GM12878 (cell line): ENCODE data around the gene TRABD2B. TPM values are rescaled to one million over a fixed set of nuclear protein-coding genes. Genes with fewer than 3 reads are reported as not detected.

Experiments used
- ATAC-seq: fragments of 200-7000 bp; cut with Tn5 transposase; 3 replicates; pipeline ENCODE4 v1.9.1; 2020; ENCODE audit warnings: mild to moderate bottlenecking, moderate library complexity
- BruUV-seq: library from RNA; stranded (reverse); fragments of 400-500 nt; replicated peaks from 2 replicates; lab custom pipeline; 2021; lab: Mats Ljungman, UMichigan
- CTCF ChIA-PET: fragments of 300-600 bp; sonication (Branson Sonifier 250); formaldehyde crosslinking; extraction: SDS; loops from one replicate; lab custom pipeline; 2021; ENCODE audit warnings: inconsistent platforms; lab: Yijun Ruan, JAX
- POLR2A ChIA-PET: fragments of 350-600 bp; formaldehyde crosslinking; extraction: SDS; loops from one replicate; lab custom pipeline; 2021; ENCODE audit warnings: inconsistent platforms; lab: Charles Lee
- RAD21 ChIA-PET: fragments of 300-600 bp; sonication (Branson Sonifier 250); formaldehyde crosslinking; loops from one replicate; lab custom pipeline; 2023; ENCODE audit warnings: antibody characterized with exemption; ENCODE audit not compliant: unreplicated experiment; lab: Charles Lee
- SMC1A ChIA-PET: fragments of 300-600 bp; sonication (Branson Sonifier 250); formaldehyde crosslinking; loops from one replicate; lab custom pipeline; 2023; ENCODE audit not compliant: unreplicated experiment, uncharacterized antibody; lab: Charles Lee
- DNase-seq: peaks from one replicate; pipeline ENCODE4 v3.0.0-alpha.2; 2011; ENCODE audit warnings: low read depth, low spot score
- FAIRE-seq: peaks from 3 replicates; lab custom pipeline; 2011; peaks lifted over from hg19 to GRCh38; lab: Jason Lieb, UNC
- H2AFZ ChIP-seq: 2 replicates; pipeline ENCODE4 v1.6.0; 2011; ENCODE audit warnings: low read depth, low read length, control low read depth; ENCODE audit not compliant: control insufficient read depth
- H3K27ac ChIP-seq: 2 replicates; pipeline ENCODE4 v1.5.1; 2011; ENCODE audit warnings: control low read depth; ENCODE audit not compliant: control insufficient read depth, insufficient read depth
- H3K27me3 ChIP-seq, 2 experiments: replicated peaks in 1 of 2; 2 replicates each; pipeline versions ENCODE4 v1.6.0 to v1.6.1; 2011; ENCODE audit warnings: low read length in 1 of 2; ENCODE audit not compliant: control insufficient read depth in 2 of 2, insufficient read depth in 2 of 2
- H3K36me3 ChIP-seq, 2 experiments: 2 replicates each; pipeline ENCODE4 v1.5.1; 2011; ENCODE audit warnings: low read length in 1 of 2; ENCODE audit not compliant: control insufficient read depth in 2 of 2, insufficient read depth in 2 of 2
- H3K4me1 ChIP-seq: 2 replicates; pipeline ENCODE4 v1.6.1; 2011; ENCODE audit warnings: mild to moderate bottlenecking, low read length, moderate library complexity, mixed read lengths; ENCODE audit not compliant: control insufficient read depth, insufficient read depth
- H3K4me2 ChIP-seq: 2 replicates; pipeline ENCODE4 v1.6.0; 2011; ENCODE audit warnings: control low read depth; ENCODE audit not compliant: control insufficient read depth, insufficient read depth
- H3K4me3 ChIP-seq: fragments of 200-600 bp; sonication (generic); 2 replicates; pipeline ENCODE4 v1.5.1; 2016
- H3K79me2 ChIP-seq: 2 replicates; pipeline ENCODE4 v1.6.0; 2011; ENCODE audit warnings: low read length; ENCODE audit not compliant: control insufficient read depth, insufficient read depth
- H3K9ac ChIP-seq: 2 replicates; pipeline ENCODE4 v1.8.0; 2011; ENCODE audit warnings: low read length, control low read depth, mixed read lengths; ENCODE audit not compliant: control insufficient read depth, insufficient read depth
- H3K9me3 ChIP-seq: replicated peaks from 3 replicates; pipeline ENCODE4 v1.5.1; 2011; ENCODE audit warnings: mild to moderate bottlenecking, low read length; ENCODE audit not compliant: control insufficient read depth, insufficient read depth
- H4K20me1 ChIP-seq: 2 replicates; pipeline ENCODE4 v1.6.0; 2011; ENCODE audit not compliant: control insufficient read depth, insufficient read depth
- NFYB ChIP-seq: IDR thresholded peaks from 2 replicates; pipeline ENCODE4 v1.6.1; 2011; ENCODE audit warnings: low read depth, mild to moderate bottlenecking, low read length, improper control_type of control experiment, moderate library complexity; ENCODE audit not compliant: insufficient read depth
- POLR2A ChIP-seq: IDR thresholded peaks from 2 replicates; pipeline ENCODE4 v1.6.1; 2011; ENCODE audit warnings: low read depth, mild to moderate bottlenecking, low read length
- SRF ChIP-seq, 2 experiments: IDR thresholded peaks; 2 replicates each; pipeline ENCODE4 v1.6.1; 2011; ENCODE audit warnings: low read depth in 2 of 2, low read length in 2 of 2, mild to moderate bottlenecking in 1 of 2, moderate library complexity in 1 of 2
- SUPT20H ChIP-seq: IDR thresholded peaks from 2 replicates; pipeline ENCODE4 v1.6.1; 2011; ENCODE audit warnings: low read depth, mild to moderate bottlenecking, low read length, moderate library complexity, borderline replicate concordance; ENCODE audit not compliant: control insufficient read depth
- WGBS: methylation state at CpG from one replicate; pipeline ENCODE4 v1.1.6; 2016; ENCODE audit warnings: low lambda C conversion rate; ENCODE audit not compliant: insufficient replicate concordance, insufficient coverage; ENCODE audit errors: missing lambda C conversion rate; 5-methylcytosine and 5-hydroxymethylcytosine counted together
- in situ Hi-C: fragments of 300-500 bp; cut with MboI; formaldehyde crosslinking; loops from 9 replicates; pipeline ENCODE4 v1.14.3; 2018; ENCODE audit warnings: mixed read lengths
- intact Hi-C: fragments of 100-400 bp; cut with micrococcal nuclease; formaldehyde crosslinking; loops from one replicate; pipeline ENCODE4 v1.14.2; 2022; ENCODE audit not compliant: unreplicated experiment
- polyA plus RNA-seq, 11 experiments: library from polyadenylated mRNA; depleted of rRNA in 4 of 11; unstranded in 6 of 11; stranded (reverse) in 5 of 11; fragments of >200 nt; fragmentation: Nextera tagmentation in 4 of 11; fragmentation: Illumina TruSeq in 1 of 11; extraction: Ambion mirVana in 4 of 11; extraction: Trizol in 1 of 11; gene quantifications; 1 replicate in 1 of 11; 2 replicates in 10 of 11; pipeline versions ENCODE4 v1.2.1 to v1.2.3, GENCODE V29; 2011 to 2016; ENCODE audit warnings: inconsistent platforms in 2 of 11, missing spikeins in 2 of 11, low read depth in 1 of 11
- total RNA-seq, 4 experiments: library from RNA; depleted of rRNA in 3 of 4; stranded (reverse); fragments of >200 nt in 3 of 4; fragmentation: Illumina TruSeq in 1 of 4; extraction: Trizol in 1 of 4; gene quantifications; 2 replicates each; pipeline versions ENCODE4 v1.2.1 to v1.2.3, GENCODE V29; 2013 to 2021

The TRABD2B gene
- total and polyA plus RNA-seq, 10 of the 15 experiments (the other 5 are each of a cell fraction or from before 2014, with no cell fraction given) = not detected

GRCh38 chr1:47887060-47887459, 110.1 kb downstream of the TRABD2B start:
- SMC1A ChIA-PET = no interaction called here
- intact Hi-C loops = no loop called here
- no peak overlapping the region for H3K4me2 ChIP-seq
- no peak overlapping the region for H3K9ac ChIP-seq
- no peaks in the 10 kb centered on the region for H3K79me2 ChIP-seq
- WGBS = 3% methylated on average over 2 of the region's 2 CpGs
- no peaks in the 10 kb centered on the region for H3K9me3 ChIP-seq
- H3K36me3 ChIP-seq = no peaks in the 10 kb centered on the region
- no peaks in the 10 kb centered on the region for H3K4me1 ChIP-seq
- BruUV-seq = no TSS peak
- no peak for TF ChIP-seq SUPT20H
- no peak for TF ChIP-seq SRF (IDR thresholded peaks at IDR 0.05; ENCODE audit: low read depth in 2 of 2, low read length in 2 of 2)
- H3K4me3 ChIP-seq = no peak overlapping the region
- H3K27me3 ChIP-seq = peaks cover 0 to 2% of the 10 kb centered on the region in 2 experiments; a peak in 1 of 4 replicates
- H2AFZ ChIP-seq = no peak overlapping the region
- CTCF ChIA-PET = no interaction called here
- ATAC-seq = no peak
- no peak for FAIRE-seq
- RAD21 ChIA-PET = no interaction called here
- POLR2A ChIA-PET = no interaction called here
- no peaks in the 10 kb centered on the region for H4K20me1 ChIP-seq
- no peak for DNase-seq
- in situ Hi-C loops = no loop called here
- no peak overlapping the region for H3K27ac ChIP-seq

DNA sequence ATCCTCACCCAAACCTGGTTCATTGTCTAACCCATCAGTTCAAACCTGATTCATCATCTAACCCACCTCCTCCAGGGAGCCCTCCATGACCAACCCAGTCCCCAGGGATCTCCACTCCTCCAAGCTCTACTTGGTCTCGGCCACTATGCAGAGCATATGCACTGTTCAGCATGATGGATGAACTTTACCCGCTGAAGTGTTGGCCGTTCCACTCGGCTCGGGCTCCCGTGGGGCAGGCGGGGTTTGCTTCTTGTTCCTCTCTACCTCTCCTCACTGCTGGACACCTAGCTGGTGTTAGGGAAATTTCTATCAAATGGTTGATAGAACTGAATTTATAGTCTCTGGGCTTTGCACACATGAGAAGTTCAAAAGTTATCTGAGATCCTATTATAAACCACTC, 111.0 kb downstream of the TRABD2B start:
- ATAC-seq = no peak
- intact Hi-C loops (no loop called here), in situ Hi-C loops (no loop called here)
- no peaks in the 10 kb centered on the region for H4K20me1 ChIP-seq
- 16% methylated on average over 7 of the region's 7 CpGs for WGBS
- peaks cover 0 to 2% of the 10 kb centered on the region in 2 experiments; a peak in 1 of 4 replicates for H3K27me3 ChIP-seq
- no peaks in the 10 kb centered on the region for H3K36me3 ChIP-seq
- POLR2A ChIA-PET = no interaction called here
- FAIRE-seq = no peak
- H3K4me1 ChIP-seq = no peaks in the 10 kb centered on the region
- no peak for DNase-seq
- RAD21 ChIA-PET = no interaction called here
- no peak overlapping the region for H2AFZ ChIP-seq
- no peak overlapping the region for H3K27ac ChIP-seq
- H3K79me2 ChIP-seq = no peaks in the 10 kb centered on the region
- H3K4me3 ChIP-seq = no peak overlapping the region
- TF ChIP-seq POLR2A = no peak
- TF ChIP-seq NFYB = no peak
- CTCF ChIA-PET = no interaction called here
- no peak overlapping the region for H3K9ac ChIP-seq
- H3K9me3 ChIP-seq = no peaks in the 10 kb centered on the region
- H3K4me2 ChIP-seq = no peak overlapping the region
- no TSS peak for BruUV-seq
- SMC1A ChIA-PET = no interaction called here
